OCI-LY7 (cell line): ENCODE results near the gene KIFC1.
"Not testable (repeated sequence)": the region's sequence is repeated elsewhere in the genome, so short reads cannot be mapped to it uniquely, and the experiment has no call there.

Experiments used
- CTCF ChIP-seq: fragments of 200-600 bp; sonication (generic); conservative IDR thresholded peaks from 2 replicates; pipeline ENCODE4 v1.5.1; 2014; ENCODE audit warnings: mild to moderate bottlenecking, antibody characterized with exemption, low read length, moderate library complexity, mixed read lengths
- EZH2phosphoT487 ChIP-seq: fragments of 200-600 bp; sonication (generic); IDR thresholded peaks from 2 replicates; pipeline ENCODE4 v1.6.1; 2018; ENCODE audit warnings: low read depth, borderline replicate concordance, mild to moderate bottlenecking, mixed run types, antibody characterized with exemption, low read length, moderate library complexity, mixed read lengths

DNA sequence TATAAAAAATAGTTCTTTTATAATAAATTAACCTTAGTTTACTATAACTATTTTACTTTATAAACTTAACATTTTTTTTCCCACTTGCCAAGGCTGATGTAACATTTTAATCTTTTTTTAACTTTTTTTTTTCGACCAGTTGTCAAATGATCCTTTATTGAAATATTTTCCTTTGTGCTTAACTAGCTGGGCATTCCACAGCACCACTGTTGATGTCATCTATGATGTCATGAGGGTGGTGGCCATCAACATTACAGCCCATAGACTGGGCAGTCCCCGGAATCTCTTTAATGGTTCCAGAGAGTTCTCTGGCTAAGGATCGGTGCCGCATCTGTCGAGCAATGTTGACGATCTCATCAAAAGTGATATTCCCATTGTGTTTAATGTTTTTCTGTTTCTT is 8.3 kb downstream of the KIFC1 start:
- TF ChIP-seq CTCF, EZH2phosphoT487: not testable (repeated sequence)
